GM10847 (cell line): ENCODE results near the gene GTF3C2.

ENCODE experiments used
- POLR2A ChIP-seq: IDR thresholded peaks from 2 replicates; pipeline ENCODE4 v1.6.1; 2011; ENCODE audit not compliant: insufficient read length; ENCODE audit errors: extremely low read depth

Gene GTF3C2

GRCh38 chr2:27356382-27357181, at the start of gene GTF3C2:
Gene GTF3C2, minus strand, starts transcription at chr2:27356764. Its CDS starts 13,210 bp downstream, at chr2:27343554.
- TF ChIP-seq POLR2A, result peak; percentile 62

GRCh38 chr2:27400348-27401135, 44.0 kb upstream of the GTF3C2 start:
- no peak for TF ChIP-seq POLR2A

- no peak for TF ChIP-seq POLR2A
These were observed 42.4 kb upstream of the GTF3C2 start for GRCh38 chr2:27398962-27399361.

DNA sequence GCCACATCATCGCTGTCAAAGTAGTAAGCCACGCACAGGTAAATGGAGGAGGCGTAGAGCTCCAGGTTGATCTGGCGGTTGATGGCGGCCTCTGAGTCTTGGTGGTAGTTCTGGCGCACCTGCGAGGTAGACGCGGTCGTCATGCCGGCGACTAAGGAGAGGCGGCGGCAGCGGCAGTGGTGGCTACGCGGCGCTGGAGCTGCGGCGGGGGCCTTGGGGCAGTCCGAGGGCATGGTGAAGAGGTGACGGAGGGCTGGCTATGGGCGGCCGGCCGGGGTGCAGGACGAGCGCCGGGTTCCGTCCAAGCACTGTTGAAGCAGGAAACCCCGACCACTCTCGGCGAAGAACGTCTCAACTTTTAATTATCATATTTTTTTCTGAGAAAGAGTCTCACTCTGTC, 36.7 kb upstream of the GTF3C2 start:
- TF ChIP-seq POLR2A, result no peak

DNA sequence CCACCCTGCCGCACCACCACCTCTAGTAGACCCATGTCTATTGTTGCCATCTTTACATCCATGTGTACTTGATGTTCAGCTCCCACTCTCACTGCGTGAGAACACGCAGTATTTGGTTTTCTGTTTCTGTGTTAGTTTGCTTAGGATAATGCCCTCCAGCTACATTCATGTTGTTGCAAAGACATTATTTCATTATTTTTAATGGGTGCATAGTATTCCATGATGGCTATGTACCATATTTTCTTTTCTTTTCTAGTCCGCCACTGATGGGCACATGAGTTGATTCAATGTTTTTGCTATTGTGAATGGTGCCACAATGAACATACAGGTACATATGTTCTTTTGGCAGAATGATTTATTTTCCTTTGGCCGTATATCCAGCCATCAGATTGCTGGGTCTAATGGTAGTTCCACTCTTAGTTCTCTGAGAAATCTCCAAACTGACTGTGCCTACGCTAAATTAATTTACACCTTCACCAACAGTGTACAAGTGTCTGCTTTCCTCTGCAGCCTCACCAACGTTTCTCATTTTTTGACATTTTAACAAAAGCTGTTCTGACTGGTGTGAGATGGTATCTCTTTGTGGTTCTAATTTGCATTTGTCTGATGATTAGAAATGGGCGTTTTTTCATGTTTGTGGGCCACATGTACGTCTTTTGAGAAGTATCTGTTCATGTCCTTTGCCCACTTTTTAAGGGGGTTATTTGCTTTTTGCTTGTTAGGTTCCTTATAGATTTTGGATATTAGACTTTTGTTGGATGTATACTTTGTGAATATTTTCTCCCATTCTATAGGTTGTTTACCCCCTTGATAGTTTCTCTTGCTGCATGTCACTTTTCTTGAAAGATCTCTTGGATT, 34.5 kb upstream of the GTF3C2 start:
- TF ChIP-seq POLR2A, result no peak

- TF ChIP-seq POLR2A, result no peak
These were observed 25.1 kb upstream of the GTF3C2 start for GRCh38 chr2:27381577-27382181.

DNA sequence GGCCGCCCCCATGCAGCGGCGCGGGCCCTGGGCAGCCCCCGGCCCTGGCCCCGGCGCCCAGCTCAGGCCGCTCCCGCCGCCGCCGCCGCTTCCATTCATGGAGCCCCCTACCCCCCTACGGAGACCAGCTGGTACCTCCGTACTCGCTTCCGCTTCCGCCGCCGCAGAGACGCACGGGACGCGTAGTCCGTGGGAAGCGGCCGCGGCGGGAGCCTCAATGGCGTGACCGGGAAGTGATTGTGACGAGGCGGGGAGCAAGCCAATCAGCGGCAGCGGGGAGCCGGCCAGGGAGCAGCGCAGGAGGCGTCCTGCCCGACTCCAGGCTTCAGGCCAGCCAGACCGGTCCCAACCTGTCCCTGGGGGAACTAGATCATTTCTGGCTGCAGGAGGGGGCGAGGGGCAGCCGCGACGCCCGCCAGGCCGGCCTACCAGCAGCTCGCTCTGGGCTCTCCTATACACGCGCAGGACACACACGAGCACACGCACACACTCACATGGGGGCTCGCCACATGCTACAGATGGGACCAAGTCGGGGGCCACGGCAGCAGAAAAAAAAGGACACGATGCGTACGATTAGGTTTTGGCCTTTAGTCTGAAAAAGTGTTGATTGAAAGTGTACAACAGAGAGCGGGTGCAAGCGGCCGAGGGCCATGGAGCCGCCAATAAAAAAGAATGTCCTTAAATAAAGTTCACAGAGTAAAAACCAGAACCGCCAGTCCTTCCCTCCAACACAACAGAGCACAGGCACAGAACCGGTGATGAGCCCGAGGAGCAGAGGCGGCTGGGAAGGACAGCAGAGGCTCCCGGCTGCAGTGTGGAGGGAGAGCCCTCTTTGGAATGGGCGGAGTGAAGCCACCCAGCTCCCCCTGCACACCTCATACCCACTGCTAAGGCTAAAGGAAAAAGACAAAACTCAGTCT, 24.3 kb upstream of the GTF3C2 start, which contains the start of gene ZNF513:
ZNF513 (minus strand) TSS at position 109 of the 920 bp plus-strand sequence. CDS start 208 bp downstream, outside the sequence.
- peak; percentile 62 for TF ChIP-seq POLR2A

GRCh38 chr2:27379836-27380625, 23.5 kb upstream of the GTF3C2 start:
- TF ChIP-seq POLR2A, result no peak

- TF ChIP-seq POLR2A, result no peak
These were observed 22.8 kb upstream of the GTF3C2 start for GRCh38 chr2:27379383-27379835.

DNA sequence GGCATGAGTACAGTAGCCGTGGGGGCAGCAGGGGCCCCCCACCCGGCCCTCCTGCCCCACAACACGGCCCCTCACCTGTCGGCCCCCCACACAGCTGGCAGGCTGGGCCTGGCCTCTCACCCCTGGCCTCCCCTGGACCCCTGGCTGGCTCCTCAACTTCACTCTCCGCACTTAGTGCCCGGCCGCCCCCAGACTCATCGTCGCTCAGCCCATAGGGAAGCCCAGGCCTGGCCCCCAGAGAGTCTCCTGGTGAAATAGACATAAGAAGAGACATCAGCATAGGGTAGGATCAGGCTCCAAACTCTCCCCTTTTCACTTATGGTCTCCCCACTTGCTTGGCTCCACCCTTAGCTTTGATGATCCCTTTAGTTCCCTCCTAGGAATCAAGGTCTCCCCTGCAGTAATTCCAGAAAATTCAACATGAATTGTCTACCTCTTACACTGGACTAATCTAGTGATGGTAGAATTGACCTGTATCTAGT, 22.3 kb upstream of the GTF3C2 start:
- no peak for TF ChIP-seq POLR2A

GRCh38 chr2:27378096-27378808, 21.7 kb upstream of the GTF3C2 start:
- no peak for TF ChIP-seq POLR2A

DNA sequence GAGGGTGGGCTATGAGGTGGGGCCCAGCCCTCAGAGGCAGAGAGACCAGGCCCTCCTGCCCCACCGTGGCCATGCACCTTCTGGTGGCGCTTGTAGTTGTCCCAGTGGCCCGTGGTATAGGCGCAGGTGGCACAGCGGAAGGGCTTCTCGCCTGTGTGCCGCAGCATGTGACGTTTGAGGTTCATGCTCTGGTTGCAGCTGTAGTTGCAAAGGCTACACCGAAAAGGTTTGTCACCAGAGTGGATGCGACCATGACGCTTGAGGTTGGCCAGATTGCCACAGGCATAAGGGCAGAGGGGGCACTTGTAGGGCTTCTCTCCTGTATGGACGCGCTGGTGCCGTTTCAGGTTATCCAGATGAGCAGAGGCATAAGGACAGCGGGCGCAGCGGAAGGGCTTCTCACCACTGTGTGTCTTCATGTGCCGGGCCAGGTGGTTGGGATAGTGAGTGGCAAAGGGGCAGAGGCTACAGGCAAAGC, 21.1 kb upstream of the GTF3C2 start:
- TF ChIP-seq POLR2A, result no peak
